Colonic mucosa (tissue), 4 donors: ENCODE data around the gene SMARCA1. TPM values are rescaled to one million over a fixed set of nuclear protein-coding genes. Genes with fewer than 3 reads are reported as not detected.

Experiments used
- DNase-seq: peaks from one replicate; pipeline ENCODE4 v3.0.0-alpha.2; 2020
- H3K27ac ChIP-seq: fragments of 200-600 bp; one replicate; pipeline ENCODE4 v1.8.0; 2021
- H3K27me3 ChIP-seq: fragments of 200-600 bp; one replicate; pipeline ENCODE4 v1.8.0; 2021
- H3K36me3 ChIP-seq: fragments of 200-600 bp; one replicate; pipeline ENCODE4 v1.8.0; 2021
- H3K4me1 ChIP-seq: fragments of 200-600 bp; one replicate; pipeline ENCODE4 v1.8.0; 2021; ENCODE audit warnings: mild to moderate bottlenecking
- H3K4me3 ChIP-seq: fragments of 200-600 bp; one replicate; pipeline ENCODE4 v1.8.0; 2021
- H3K9ac ChIP-seq, 2 donors: one replicate each; pipeline ENCODE4 v1.7.0; 2013; ENCODE audit warnings: control low read depth in 2 of 2, low read depth in 2 of 2, low read length in 2 of 2
- H3K9me3 ChIP-seq: fragments of 200-600 bp; one replicate; pipeline ENCODE4 v1.8.0; 2021
- intact Hi-C: fragments of 100-400 bp; cut with DNase I; formaldehyde crosslinking; loops from one replicate; pipeline ENCODE4 v1.14.1; 2022
- total RNA-seq, 2 donors: library from RNA; stranded (reverse); fragmentation: NEBNext Ultra II Directional in 1 of 2; extraction: Animal tissue kit (Norgen Biotek cat#: 25700) in 1 of 2; gene quantifications; one replicate each; pipeline ENCODE4 v1.2.1, GENCODE V29; 2021
- TF ChIP-seq, protein P1 (sequence below): fragments of 200-600 bp; IDR thresholded peaks from one replicate; pipeline ENCODE4 v1.8.0; 2022; ENCODE audit warnings: antibody characterized with exemption, mild to moderate bottlenecking
- donor health status: healthy.
- donor health status: DM: no; HTN: no; CAD: no.
- donor health status: DM: no; HTN: no; CAD: no.

SMARCA1 gene
- total RNA-seq, 2 donors from 2014 or later: 3.0 to 8.6 TPM

DNA sequence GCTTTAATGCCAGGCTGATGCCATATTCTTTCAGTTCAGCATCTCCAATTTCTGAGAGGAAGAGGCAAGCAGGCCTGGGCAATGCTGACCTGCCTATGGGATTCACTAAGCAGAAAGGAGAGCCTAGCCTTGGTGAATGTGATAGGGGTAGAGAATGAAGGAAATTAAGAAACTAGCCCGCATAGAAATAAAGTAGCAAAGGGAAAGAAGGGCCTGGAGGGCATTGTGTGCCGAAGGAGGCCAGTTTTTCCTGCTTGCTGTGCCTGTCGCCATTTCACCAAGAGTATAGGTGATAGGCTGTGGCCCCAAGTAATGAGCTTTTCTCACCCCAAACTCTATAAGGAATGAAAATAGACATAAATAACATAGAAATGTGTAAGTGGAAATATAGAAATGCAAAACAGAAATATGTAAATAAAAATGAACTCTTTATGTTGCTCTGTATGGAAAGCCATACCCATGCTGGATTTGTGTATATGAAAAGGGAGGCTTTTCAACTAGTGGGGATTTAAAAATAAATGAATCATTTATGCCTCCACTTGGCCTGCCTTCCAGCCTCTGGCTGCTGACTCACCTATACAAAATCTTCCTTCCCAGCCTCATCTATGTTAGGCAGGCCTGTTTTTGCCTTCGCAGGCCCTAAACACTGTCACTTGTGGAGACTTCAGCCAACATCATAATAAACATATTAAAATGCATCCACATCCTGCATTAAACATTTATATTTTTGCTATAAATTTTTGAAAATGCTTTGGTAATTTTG lies 11.7 kb upstream of the SMARCA1 start:
- Histone ChIP-seq H3K36me3 (no peaks in the 10 kb centered on the region), H3K9ac (no peak overlapping the region), H3K27ac (no peak overlapping the region), H3K4me3 (no peak overlapping the region), H3K9me3 (no peaks in the 10 kb centered on the region), H3K4me1 (no peaks in the 10 kb centered on the region), H3K27me3 (no peaks in the 10 kb centered on the region)
- no peak for DNase-seq
- intact Hi-C loops: no loop called here
- TF ChIP-seq, protein P1, sequence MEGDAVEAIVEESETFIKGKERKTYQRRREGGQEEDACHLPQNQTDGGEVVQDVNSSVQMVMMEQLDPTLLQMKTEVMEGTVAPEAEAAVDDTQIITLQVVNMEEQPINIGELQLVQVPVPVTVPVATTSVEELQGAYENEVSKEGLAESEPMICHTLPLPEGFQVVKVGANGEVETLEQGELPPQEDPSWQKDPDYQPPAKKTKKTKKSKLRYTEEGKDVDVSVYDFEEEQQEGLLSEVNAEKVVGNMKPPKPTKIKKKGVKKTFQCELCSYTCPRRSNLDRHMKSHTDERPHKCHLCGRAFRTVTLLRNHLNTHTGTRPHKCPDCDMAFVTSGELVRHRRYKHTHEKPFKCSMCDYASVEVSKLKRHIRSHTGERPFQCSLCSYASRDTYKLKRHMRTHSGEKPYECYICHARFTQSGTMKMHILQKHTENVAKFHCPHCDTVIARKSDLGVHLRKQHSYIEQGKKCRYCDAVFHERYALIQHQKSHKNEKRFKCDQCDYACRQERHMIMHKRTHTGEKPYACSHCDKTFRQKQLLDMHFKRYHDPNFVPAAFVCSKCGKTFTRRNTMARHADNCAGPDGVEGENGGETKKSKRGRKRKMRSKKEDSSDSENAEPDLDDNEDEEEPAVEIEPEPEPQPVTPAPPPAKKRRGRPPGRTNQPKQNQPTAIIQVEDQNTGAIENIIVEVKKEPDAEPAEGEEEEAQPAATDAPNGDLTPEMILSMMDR: no peak

DNA sequence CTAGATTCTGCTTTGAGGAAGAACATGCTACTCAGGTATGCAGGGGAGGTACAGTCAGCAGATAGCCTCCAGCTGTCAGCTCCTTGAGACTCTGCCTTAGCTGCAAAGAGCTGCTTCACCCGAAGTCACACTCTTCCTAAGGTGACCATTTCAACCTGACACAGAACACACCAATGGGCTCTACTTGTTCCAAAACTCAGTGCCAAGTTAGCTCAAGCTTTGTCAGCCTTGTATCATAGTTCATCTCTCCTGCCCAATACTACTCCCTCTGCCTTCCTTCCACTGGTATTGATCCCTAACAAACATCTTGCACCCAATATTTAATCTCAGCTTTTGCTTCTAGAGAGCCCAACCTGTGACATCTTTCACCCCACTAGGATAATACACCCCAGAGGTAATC lies 7.8 kb upstream of the SMARCA1 start:
- no peak overlapping the region for H3K9ac ChIP-seq
- H3K27me3 ChIP-seq: no peaks in the 10 kb centered on the region
- TF ChIP-seq, protein P1: no peak
- DNase-seq: no peak
- H3K36me3 ChIP-seq: no peaks in the 10 kb centered on the region
- no peak overlapping the region for H3K27ac ChIP-seq
- no peak overlapping the region for H3K4me3 ChIP-seq
- H3K4me1 ChIP-seq: no peaks in the 10 kb centered on the region
- H3K9me3 ChIP-seq: no peaks in the 10 kb centered on the region
- intact Hi-C loops: no loop called here

DNA sequence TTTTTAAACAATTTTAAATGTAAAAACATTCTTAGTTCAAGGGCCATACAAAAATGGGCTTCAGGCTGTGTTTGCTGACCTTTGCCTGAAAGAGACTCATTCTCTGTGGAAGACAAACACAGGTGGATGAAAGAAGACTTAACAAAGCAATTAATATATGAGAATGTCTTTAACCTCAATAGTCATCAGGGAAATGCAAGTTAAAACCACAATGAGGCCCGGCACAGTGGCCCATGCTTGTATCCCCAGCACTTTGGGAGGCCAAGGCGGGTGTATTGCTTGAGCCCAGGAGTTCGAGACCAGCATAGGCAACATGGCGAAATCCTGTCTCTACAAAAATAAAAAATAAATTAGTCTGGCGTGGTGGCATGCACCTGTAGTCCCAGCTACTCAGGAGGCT lies 7.1 kb upstream of the SMARCA1 start:
- H3K27me3 ChIP-seq: no peaks in the 10 kb centered on the region
- intact Hi-C loops: no loop called here
- TF ChIP-seq, protein P1: no peak
- H3K9ac ChIP-seq: no peak overlapping the region
- no peaks in the 10 kb centered on the region for H3K36me3 ChIP-seq
- H3K9me3 ChIP-seq: no peaks in the 10 kb centered on the region
- H3K4me1 ChIP-seq: no peaks in the 10 kb centered on the region
- DNase-seq: no peak
- H3K4me3 ChIP-seq: no peak overlapping the region
- no peak overlapping the region for H3K27ac ChIP-seq

DNA sequence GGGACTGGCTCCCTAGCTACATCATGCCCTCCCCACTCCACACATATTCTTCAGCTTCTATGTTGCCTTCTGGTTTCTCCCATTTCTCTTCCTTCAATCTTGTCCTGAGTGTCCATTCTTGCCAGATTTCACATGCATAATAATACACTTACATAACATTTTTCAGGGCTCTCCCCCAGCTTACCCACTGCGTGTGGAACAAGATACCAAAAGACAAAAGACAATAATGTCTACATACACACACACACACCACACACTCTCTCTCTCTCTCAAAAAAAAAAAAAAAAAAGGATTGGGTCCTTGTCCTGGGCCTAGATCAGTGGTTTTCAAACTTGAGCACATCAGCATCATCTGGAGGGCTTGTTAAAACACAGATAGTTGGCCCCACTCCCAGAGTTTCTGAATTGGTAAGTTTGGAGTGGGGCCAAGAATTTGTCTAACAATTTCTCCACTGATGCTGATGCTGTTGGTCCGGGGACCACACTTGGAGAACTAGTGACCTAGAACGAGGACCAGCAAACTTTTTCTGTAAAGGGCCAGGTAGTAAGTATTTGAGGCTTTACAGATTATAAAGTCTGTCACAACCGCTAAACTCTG lies 6.5 kb upstream of the SMARCA1 start:
- TF ChIP-seq, protein P1: no peak
- H3K9ac ChIP-seq: no peak overlapping the region
- no peaks in the 10 kb centered on the region for H3K4me1 ChIP-seq
- no peak for DNase-seq
- no peaks in the 10 kb centered on the region for H3K36me3 ChIP-seq
- H3K27me3 ChIP-seq: no peaks in the 10 kb centered on the region
- H3K9me3 ChIP-seq: no peaks in the 10 kb centered on the region
- H3K4me3 ChIP-seq: no peak overlapping the region
- intact Hi-C loops: no loop called here
- H3K27ac ChIP-seq: no peak overlapping the region

DNA sequence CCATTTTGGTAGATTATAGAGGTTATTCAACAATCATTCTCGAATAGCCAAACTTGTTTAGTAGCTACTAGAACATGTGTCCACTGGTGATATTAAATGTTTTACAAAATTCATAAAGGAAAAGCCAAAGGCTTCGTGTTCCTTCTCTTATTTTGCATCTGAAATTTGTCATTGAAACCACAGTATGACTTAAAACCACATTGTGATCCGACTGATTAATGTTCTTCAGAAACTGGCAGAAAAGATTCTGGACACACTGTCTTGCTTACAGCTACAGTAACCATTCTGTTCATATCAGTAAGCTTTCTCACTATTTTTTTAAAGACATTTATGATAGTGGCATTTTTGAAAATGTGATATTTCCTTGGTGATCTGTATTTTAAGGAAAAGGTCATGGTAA lies 2.6 kb upstream of the SMARCA1 start:
- intact Hi-C loops: no loop called here
- Histone ChIP-seq H3K9ac (no peak overlapping the region), H3K4me1 (no peaks in the 10 kb centered on the region), H3K4me3 (no peak overlapping the region), H3K27me3 (peaks cover 6% of the 10 kb centered on the region), H3K9me3 (no peaks in the 10 kb centered on the region), H3K27ac (no peak overlapping the region), H3K36me3 (no peaks in the 10 kb centered on the region)
- TF ChIP-seq, protein P1: no peak
- DNase-seq: no peak
